NCI-H146 treated with DMSO at 0.1 percent for 48 hours (cell line): ENCODE data around the gene EBP.

ENCODE experiments used
- DNase-seq: peaks from one replicate; lab custom pipeline; 2025; ENCODE audit not compliant: unreplicated experiment; lab: John Stamatoyannopoulos, UW

Gene EBP

GRCh38 chrX:48521353-48522243 lies at the start of gene EBP:
TSS of gene EBP (plus strand) at chrX:48521808. CDS start at chrX:48523772, 1,964 bp downstream.
- peak; percentile 91 for DNase-seq

- DNase-seq, result no peak
These were observed 49.4 kb upstream of the EBP start for GRCh38 chrX:48472225-48472624.

- DNase-seq, result no peak
These were observed 48.5 kb upstream of the EBP start for GRCh38 chrX:48472851-48473703.

GRCh38 chrX:48473704-48473990 lies 48.0 kb upstream of the EBP start:
- no peak for DNase-seq

- no peak for DNase-seq
These were observed 47.5 kb upstream of the EBP start for GRCh38 chrX:48474127-48474526.

- no peak for DNase-seq
These were observed 47.0 kb upstream of the EBP start for GRCh38 chrX:48474581-48474980.

GRCh38 chrX:48475296-48475695 lies 46.3 kb upstream of the EBP start:
- no peak for DNase-seq

- DNase-seq, result peak; percentile 75
These were observed 45.6 kb upstream of the EBP start, which contains the start of gene FTSJ1 for GRCh38 chrX:48475774-48476577. TSS of gene FTSJ1 (plus strand) at chrX:48476199. CDS start at chrX:48478048, 1,849 bp downstream.

- no peak for DNase-seq
These were observed 44.7 kb upstream of the EBP start for GRCh38 chrX:48476919-48477318.

- no peak for DNase-seq
These were observed 43.5 kb upstream of the EBP start for GRCh38 chrX:48477960-48478755.

- DNase-seq, result no peak
These were observed 42.8 kb upstream of the EBP start for GRCh38 chrX:48478806-48479205.

- DNase-seq, result no peak
These were observed 41.5 kb upstream of the EBP start for GRCh38 chrX:48480142-48480541.

GRCh38 chrX:48480583-48480982 lies 41.0 kb upstream of the EBP start:
- no peak for DNase-seq

GRCh38 chrX:48482526-48482925 lies 39.1 kb upstream of the EBP start:
- DNase-seq, result no peak

GRCh38 chrX:48487362-48487798 lies 34.2 kb upstream of the EBP start:
- no peak for DNase-seq

GRCh38 chrX:48488034-48488433 lies 33.6 kb upstream of the EBP start:
- DNase-seq, result no peak

GRCh38 chrX:48489296-48489695 lies 32.3 kb upstream of the EBP start:
- DNase-seq, result no peak

- DNase-seq, result no peak
These were observed 31.7 kb upstream of the EBP start for GRCh38 chrX:48489892-48490291.

- no peak for DNase-seq
These were observed 30.9 kb upstream of the EBP start for GRCh38 chrX:48490661-48491060.

- DNase-seq, result no peak
These were observed 29.8 kb upstream of the EBP start for GRCh38 chrX:48491809-48492208.
